ENCODE data around the gene CD40.

DNA sequence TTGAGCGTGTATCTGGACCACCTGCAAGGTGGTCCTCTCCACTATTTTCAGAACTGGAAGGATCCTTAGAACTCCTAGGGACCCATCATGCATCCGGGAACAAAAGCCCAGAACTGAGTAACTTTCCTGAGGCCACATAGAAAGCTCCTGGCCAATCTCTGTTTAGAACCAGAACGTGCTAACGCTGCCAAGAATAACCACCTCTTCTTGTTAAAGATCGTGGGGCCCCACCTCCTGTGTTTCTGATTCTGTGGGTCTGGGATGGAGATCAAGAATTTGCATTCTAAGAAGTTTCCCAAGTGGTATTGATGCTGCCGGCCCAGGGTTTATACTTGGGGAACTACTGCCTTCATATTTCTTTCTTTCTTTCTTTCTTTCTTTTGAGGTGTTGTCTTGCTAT lies 13.3 kb downstream of the CD40 start:
- TF ChIP-seq, protein P1, sequence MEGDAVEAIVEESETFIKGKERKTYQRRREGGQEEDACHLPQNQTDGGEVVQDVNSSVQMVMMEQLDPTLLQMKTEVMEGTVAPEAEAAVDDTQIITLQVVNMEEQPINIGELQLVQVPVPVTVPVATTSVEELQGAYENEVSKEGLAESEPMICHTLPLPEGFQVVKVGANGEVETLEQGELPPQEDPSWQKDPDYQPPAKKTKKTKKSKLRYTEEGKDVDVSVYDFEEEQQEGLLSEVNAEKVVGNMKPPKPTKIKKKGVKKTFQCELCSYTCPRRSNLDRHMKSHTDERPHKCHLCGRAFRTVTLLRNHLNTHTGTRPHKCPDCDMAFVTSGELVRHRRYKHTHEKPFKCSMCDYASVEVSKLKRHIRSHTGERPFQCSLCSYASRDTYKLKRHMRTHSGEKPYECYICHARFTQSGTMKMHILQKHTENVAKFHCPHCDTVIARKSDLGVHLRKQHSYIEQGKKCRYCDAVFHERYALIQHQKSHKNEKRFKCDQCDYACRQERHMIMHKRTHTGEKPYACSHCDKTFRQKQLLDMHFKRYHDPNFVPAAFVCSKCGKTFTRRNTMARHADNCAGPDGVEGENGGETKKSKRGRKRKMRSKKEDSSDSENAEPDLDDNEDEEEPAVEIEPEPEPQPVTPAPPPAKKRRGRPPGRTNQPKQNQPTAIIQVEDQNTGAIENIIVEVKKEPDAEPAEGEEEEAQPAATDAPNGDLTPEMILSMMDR (IDR thresholded peaks at IDR 0.05), result no peak
- no peak for TF ChIP-seq POLR2A (IDR thresholded peaks at IDR 0.05)

Measured in testis (tissue), 2 donors.